ENCODE results near the gene SMCR8. TPM values are rescaled to one million over a fixed set of nuclear protein-coding genes. Genes with fewer than 3 reads are reported as not detected.

The SMCR8 gene
- total and polyA plus RNA-seq, 9 of the 15 experiments (the other 6 are each of a cell fraction or from before 2014, with no cell fraction given), result 0.25 to 8.8 (median 4.9) TPM

GRCh38 chr17:18324140-18325050 lies 9.3 kb downstream of the SMCR8 start:
- H3K4me1 ChIP-seq (replicated peaks in 1 of 2; ENCODE audit: control insufficient read depth in 2 of 2, insufficient read depth in 2 of 2, low read length in 2 of 2), result peaks cover 0 to 14% of the 10 kb centered on the region in 2 experiments; a peak in 3 of 5 replicates
- intact Hi-C loops (cut with micrococcal nuclease) (loop anchor here (10.0 kb wide), 1 partner anchor 180 kb away; no protein-coding TSS in a partner anchor), in situ Hi-C loops (cut with MboI) (no loop called here)
- WGBS (ENCODE audit: insufficient coverage, low coverage, missing lambda C conversion rate), result 85% methylated on average over 26 of the region's 27 CpGs
- CTCF ChIA-PET (ENCODE audit: low intra/inter-chr PET ratio), result no interaction called here
- H3K9ac ChIP-seq (ENCODE audit: insufficient read depth in 1 of 2, low read depth in 2 of 2, low read length in 2 of 2), result 0 out of 4 replicates have a peak overlapping the region, but pooled peaks of 1 of the 2 experiments have one; percentile 17
- no peak for TF ChIP-seq GTF2B (IDR thresholded peaks at IDR 0.05; ENCODE audit: extremely low read depth, insufficient read length)
- TF ChIP-seq TEAD4 (IDR thresholded peaks at IDR 0.05; ENCODE audit: low read length), result no peak
- no peak for TF ChIP-seq TEAD4 (CRISPR knock-in tag; IDR thresholded peaks at IDR 0.05; ENCODE audit: borderline replicate concordance)
- no peak for TF ChIP-seq BMI1 (IDR thresholded peaks at IDR 0.05; ENCODE audit: low read length)
- TF ChIP-seq, protein P1, sequence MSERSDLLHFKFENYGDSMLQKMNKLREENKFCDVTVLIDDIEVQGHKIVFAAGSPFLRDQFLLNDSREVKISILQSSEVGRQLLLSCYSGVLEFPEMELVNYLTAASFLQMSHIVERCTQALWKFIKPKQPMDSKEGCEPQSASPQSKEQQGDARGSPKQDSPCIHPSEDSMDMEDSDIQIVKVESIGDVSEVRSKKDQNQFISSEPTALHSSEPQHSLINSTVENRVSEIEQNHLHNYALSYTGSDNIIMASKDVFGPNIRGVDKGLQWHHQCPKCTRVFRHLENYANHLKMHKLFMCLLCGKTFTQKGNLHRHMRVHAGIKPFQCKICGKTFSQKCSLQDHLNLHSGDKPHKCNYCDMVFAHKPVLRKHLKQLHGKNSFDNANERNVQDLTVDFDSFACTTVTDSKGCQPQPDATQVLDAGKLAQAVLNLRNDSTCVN (CRISPR knock-in tag; IDR thresholded peaks at IDR 0.05), result no peak
- BruUV-seq (replicated peaks), result no TSS peak
- peaks cover 46% of the 10 kb centered on the region; the same call in 2 of the 3 replicates for H3K36me3 ChIP-seq (ENCODE audit: control insufficient read depth, insufficient read depth, low read length)
- no peaks in the 10 kb centered on the region for H3K9me1 ChIP-seq (ENCODE audit: control insufficient read depth, insufficient read depth, low read length)
- no peak overlapping the region for H2AFZ ChIP-seq (ENCODE audit: low read depth, low read length)
- no peak overlapping the region for H3K4me3 ChIP-seq
- H3K27me3 ChIP-seq (ENCODE audit: control insufficient read depth in 2 of 2, insufficient read depth in 2 of 2, low read length in 2 of 2), result no peaks in the 10 kb centered on the region
- DNase-seq (ENCODE audit: extremely low read depth in 1 of 4, low spot score in 3 of 4) (no peak), FAIRE-seq (no peak), ATAC-seq (no peak)
- H4K20me1 ChIP-seq (replicated peaks; ENCODE audit: control insufficient read depth, insufficient read depth, low read length), result no peaks in the 10 kb centered on the region; the same call in 1 of the 2 replicates
- H3K9me3 ChIP-seq (replicated peaks; ENCODE audit: control insufficient read depth, insufficient read depth, low read depth, low read length), result no peaks in the 10 kb centered on the region
- peaks cover 7% of the 10 kb centered on the region; the same call in 1 of the 3 replicates for H3K79me2 ChIP-seq (ENCODE audit: control insufficient read depth, insufficient read depth, low read length)
- H3K27ac ChIP-seq (ENCODE audit: extremely low read depth, low read depth, low read length), result no peak overlapping the region
- POLR2A ChIA-PET, result interaction anchor here (0.8 kb wide), 1 partner anchor 10 kb away, joined by 3 read pairs; the partner anchor contains the start of gene TOP3A
- no peak overlapping the region for H3K4me2 ChIP-seq (ENCODE audit: insufficient read depth, low read length)

Measured in K562 (cell line).